CD8-positive, alpha-beta memory T cell (primary cell): ENCODE measurements around the gene OR6P1. TPM values are rescaled to one million over a fixed set of nuclear protein-coding genes. Genes with fewer than 3 reads are reported as not detected.

Experiments
- CTCF ChIA-PET: fragments of 350-600 bp; sonication (Branson Sonifier 250); formaldehyde crosslinking; loops from one replicate; lab custom pipeline; 2021; ENCODE audit warnings: antibody characterized with exemption; lab: Charles Lee
- POLR2A ChIA-PET: fragments of 350-600 bp; sonication (Branson Sonifier 250); formaldehyde crosslinking; loops from one replicate; lab custom pipeline; 2021; ENCODE audit warnings: antibody characterized with exemption; lab: Charles Lee
- DNase-seq, 5 donors: peaks; one replicate each; pipeline versions ENCODE4 v3.0.0 to v3.0.0-alpha.2; 2020 to 2022; ENCODE audit warnings: mixed read lengths in 1 of 5
- H3K27ac ChIP-seq: one replicate; pipeline ENCODE4 v1.7.0; 2013; ENCODE audit warnings: low read depth, mild to moderate bottlenecking, low read length, moderate library complexity
- H3K27me3 ChIP-seq: 2 replicates; pipeline ENCODE4 v1.7.0; 2013; ENCODE audit warnings: low read length, mild to moderate bottlenecking; ENCODE audit not compliant: insufficient read depth, poor library complexity, severe bottlenecking
- H3K36me3 ChIP-seq: 2 replicates; pipeline ENCODE4 v1.7.0; 2013; ENCODE audit warnings: mild to moderate bottlenecking, low read length, moderate library complexity; ENCODE audit not compliant: insufficient read depth
- H3K4me1 ChIP-seq: 2 replicates; pipeline ENCODE4 v1.7.0; 2013; ENCODE audit warnings: mild to moderate bottlenecking, low read length, moderate library complexity; ENCODE audit not compliant: insufficient read depth
- H3K4me3 ChIP-seq: 2 replicates; pipeline ENCODE4 v1.7.0; 2013; ENCODE audit warnings: mild to moderate bottlenecking, low read length
- H3K9me3 ChIP-seq: 2 replicates; pipeline ENCODE4 v1.7.0; 2013; ENCODE audit warnings: mild to moderate bottlenecking, low read length
- H3K27ac Mint-ChIP-seq, 8 donors: one replicate each; pipeline ENCODE4 v1.8.0; 2020 to 2021; ENCODE audit warnings: mixed read lengths in 8 of 8, mild to moderate bottlenecking in 6 of 8, inconsistent platforms in 3 of 8, moderate library complexity in 3 of 8
- H3K27me3 Mint-ChIP-seq, 2 donors: one replicate each; pipeline ENCODE4 v1.8.0; 2020 to 2021; ENCODE audit warnings: mixed read lengths in 2 of 2, mild to moderate bottlenecking in 1 of 2, moderate library complexity in 1 of 2
- H3K36me3 Mint-ChIP-seq, 3 donors: one replicate each; pipeline ENCODE4 v1.8.0; 2020 to 2021; ENCODE audit warnings: mixed read lengths in 3 of 3, inconsistent platforms in 1 of 3, mild to moderate bottlenecking in 1 of 3
- H3K4me1 Mint-ChIP-seq, 3 donors: one replicate each; pipeline ENCODE4 v1.8.0; 2020 to 2021; ENCODE audit warnings: mixed read lengths in 3 of 3, inconsistent platforms in 1 of 3, mild to moderate bottlenecking in 1 of 3
- H3K4me3 Mint-ChIP-seq, 7 donors: one replicate each; pipeline ENCODE4 v1.8.0; 2020 to 2021; ENCODE audit warnings: mixed read lengths in 7 of 7, mild to moderate bottlenecking in 6 of 7, moderate library complexity in 4 of 7, inconsistent platforms in 2 of 7
- H3K9me3 Mint-ChIP-seq, 5 donors: one replicate each; pipeline ENCODE4 v1.8.0; 2020 to 2022; ENCODE audit warnings: mixed read lengths in 5 of 5, mild to moderate bottlenecking in 3 of 5, moderate library complexity in 2 of 5, inconsistent platforms in 1 of 5
- polyA plus RNA-seq: library from polyadenylated mRNA; unstranded; fragments of 300-500 nt; fragmentation: Illumina TruSeq; gene quantifications from one replicate; pipeline ENCODE4 v1.2.3, GENCODE V29; 2021
- total RNA-seq, 2 experiments: library from RNA; stranded (reverse); gene quantifications; one replicate each; pipeline ENCODE4 v1.2.3, GENCODE V29; 2021

OR6P1 gene
- total RNA-seq (not detected), polyA plus RNA-seq (not detected)

GRCh38 chr1:158570480-158570879 is at the start of gene OR6P1:
TSS of gene OR6P1 (minus strand) at chr1:158570580. CDS start at chr1:158563604, 6,976 bp downstream.
- peaks cover 7 to 36% of the 10 kb centered on the region in 2 donors for H3K27me3 Mint-ChIP-seq
- H3K4me1 Mint-ChIP-seq, result no peaks in the 10 kb centered on the region
- Histone ChIP-seq H3K9me3 (no peaks in the 10 kb centered on the region), H3K27me3 (no peaks in the 10 kb centered on the region), H3K27ac (no peak within 1 kb of the TSS), H3K4me3 (no peak within 1 kb of the TSS), H3K36me3 (no peaks in the 10 kb centered on the region), H3K4me1 (no peaks in the 10 kb centered on the region)
- peaks cover 0 to 12% (median 0%) of the 10 kb centered on the region in 3 donors for H3K36me3 Mint-ChIP-seq
- DNase-seq, result no peak
- POLR2A ChIA-PET, result no interaction called here
- CTCF ChIA-PET, result no interaction called here
- H3K4me3 Mint-ChIP-seq, result no peak within 1 kb of the TSS
- no peak within 1 kb of the TSS for H3K27ac Mint-ChIP-seq
- H3K9me3 Mint-ChIP-seq, result peaks cover 0 to 6% (median 3%) of the 10 kb centered on the region in 5 donors

- Mint-ChIP-seq H3K4me3 (no peak overlapping the region), H3K9me3 (no peaks in the 10 kb centered on the region), H3K4me1 (peaks cover 1 to 9% (median 5%) of the 10 kb centered on the region in 3 donors), H3K27ac (no peak overlapping the region), H3K36me3 (no peaks in the 10 kb centered on the region), H3K27me3 (peaks cover 17 to 20% of the 10 kb centered on the region in 2 donors)
- H3K4me1 ChIP-seq, result no peaks in the 10 kb centered on the region
- ChIA-PET POLR2A (no interaction called here), CTCF (interaction anchor here (1.7 kb wide), 1 partner anchor 133 kb away, joined by 3 read pairs; no protein-coding TSS in a partner anchor)
- no peaks in the 10 kb centered on the region for H3K36me3 ChIP-seq
- no peaks in the 10 kb centered on the region for H3K9me3 ChIP-seq
- no peaks in the 10 kb centered on the region for H3K27me3 ChIP-seq
- no peak for DNase-seq
- H3K4me3 ChIP-seq, result no peak overlapping the region
- H3K27ac ChIP-seq, result no peak overlapping the region
Measured at GRCh38 chr1:158613764-158614163, 43.4 kb upstream of the OR6P1 start.

GRCh38 chr1:158611916-158612315 is 41.5 kb upstream of the OR6P1 start:
- peaks cover 1 to 9% (median 5%) of the 10 kb centered on the region in 3 donors for H3K4me1 Mint-ChIP-seq
- H3K27me3 Mint-ChIP-seq, result peaks cover 9 to 10% of the 10 kb centered on the region in 2 donors
- Histone ChIP-seq H3K4me1 (no peaks in the 10 kb centered on the region), H3K9me3 (no peaks in the 10 kb centered on the region), H3K27ac (no peak overlapping the region), H3K27me3 (no peaks in the 10 kb centered on the region), H3K4me3 (no peak overlapping the region), H3K36me3 (no peaks in the 10 kb centered on the region)
- no peaks in the 10 kb centered on the region for H3K36me3 Mint-ChIP-seq
- no peak overlapping the region for H3K27ac Mint-ChIP-seq
- no peaks in the 10 kb centered on the region for H3K9me3 Mint-ChIP-seq
- CTCF ChIA-PET, result no interaction called here
- DNase-seq, result no peak
- peak overlapping the region in 1 of 7 donors; percentile 3 for H3K4me3 Mint-ChIP-seq
- POLR2A ChIA-PET, result no interaction called here

GRCh38 chr1:158607296-158607695 is 36.9 kb upstream of the OR6P1 start:
- H3K4me3 Mint-ChIP-seq, result no peak overlapping the region
- DNase-seq, result no peak
- H3K27me3 Mint-ChIP-seq, result peaks cover 4 to 6% of the 10 kb centered on the region in 2 donors
- no peaks in the 10 kb centered on the region for H3K9me3 Mint-ChIP-seq
- no peaks in the 10 kb centered on the region for H3K9me3 ChIP-seq
- H3K4me1 Mint-ChIP-seq, result peaks cover 1 to 8% (median 4%) of the 10 kb centered on the region in 3 donors
- no peaks in the 10 kb centered on the region for H3K4me1 ChIP-seq
- no peak overlapping the region for H3K27ac Mint-ChIP-seq
- H3K36me3 ChIP-seq, result no peaks in the 10 kb centered on the region
- ChIA-PET POLR2A (no interaction called here), CTCF (no interaction called here)
- no peaks in the 10 kb centered on the region for H3K27me3 ChIP-seq
- H3K4me3 ChIP-seq, result no peak overlapping the region
- no peaks in the 10 kb centered on the region for H3K36me3 Mint-ChIP-seq
- H3K27ac ChIP-seq, result no peak overlapping the region

GRCh38 chr1:158604968-158605367 is 34.6 kb upstream of the OR6P1 start, which contains the start of gene OR10Z1:
TSS of gene OR10Z1 (plus strand) at chr1:158605268. CDS start at chr1:158606439, 1,171 bp downstream.
- Histone ChIP-seq H3K27ac (no peak within 1 kb of the TSS), H3K36me3 (no peaks in the 10 kb centered on the region), H3K27me3 (no peaks in the 10 kb centered on the region), H3K9me3 (no peaks in the 10 kb centered on the region), H3K4me3 (no peak within 1 kb of the TSS), H3K4me1 (no peaks in the 10 kb centered on the region)
- DNase-seq, result no peak
- H3K27me3 Mint-ChIP-seq, result peaks cover 8 to 13% of the 10 kb centered on the region in 2 donors
- H3K9me3 Mint-ChIP-seq, result peaks cover 0 to 4% (median 2%) of the 10 kb centered on the region in 5 donors
- POLR2A ChIA-PET, result no interaction called here
- H3K4me1 Mint-ChIP-seq, result peaks cover 0 to 8% (median 3%) of the 10 kb centered on the region in 3 donors
- CTCF ChIA-PET, result no interaction called here
- H3K4me3 Mint-ChIP-seq, result no peak within 1 kb of the TSS
- H3K36me3 Mint-ChIP-seq, result peaks cover 0 to 2% (median 0%) of the 10 kb centered on the region in 3 donors
- H3K27ac Mint-ChIP-seq, result no peak within 1 kb of the TSS

- no peak for DNase-seq
- ChIA-PET CTCF (no interaction called here), POLR2A (no interaction called here)
- no peak overlapping the region for H3K4me3 Mint-ChIP-seq
- no peaks in the 10 kb centered on the region for H3K27me3 ChIP-seq
- H3K9me3 Mint-ChIP-seq, result peaks cover 25 to 42% (median 27%) of the 10 kb centered on the region in 5 donors
- no peak overlapping the region for H3K4me3 ChIP-seq
- H3K36me3 ChIP-seq, result no peaks in the 10 kb centered on the region
- no peak overlapping the region for H3K27ac ChIP-seq
- peaks cover 20 to 27% of the 10 kb centered on the region in 2 donors for H3K27me3 Mint-ChIP-seq
- no peaks in the 10 kb centered on the region for H3K4me1 ChIP-seq
- H3K4me1 Mint-ChIP-seq, result peaks cover 0 to 8% (median 3%) of the 10 kb centered on the region in 3 donors
- H3K27ac Mint-ChIP-seq, result no peak overlapping the region
- peaks cover 5% of the 10 kb centered on the region for H3K9me3 ChIP-seq
- H3K36me3 Mint-ChIP-seq, result peaks cover 1 to 21% (median 4%) of the 10 kb centered on the region in 3 donors
Measured at GRCh38 chr1:158600735-158601134, 30.4 kb upstream of the OR6P1 start.

GRCh38 chr1:158586942-158587341 is 16.6 kb upstream of the OR6P1 start:
- ChIA-PET POLR2A (no interaction called here), CTCF (no interaction called here)
- Mint-ChIP-seq H3K4me3 (no peak overlapping the region), H3K9me3 (peaks cover 0 to 12% (median 8%) of the 10 kb centered on the region in 5 donors), H3K27me3 (peaks cover 10 to 41% of the 10 kb centered on the region in 2 donors), H3K4me1 (no peaks in the 10 kb centered on the region), H3K36me3 (peaks cover 0 to 10% (median 0%) of the 10 kb centered on the region in 3 donors), H3K27ac (peak overlapping the region in 1 of 8 donors; percentile 9)
- Histone ChIP-seq H3K9me3 (no peaks in the 10 kb centered on the region), H3K27me3 (peaks cover 5% of the 10 kb centered on the region), H3K36me3 (no peaks in the 10 kb centered on the region), H3K4me3 (no peak overlapping the region), H3K27ac (no peak overlapping the region), H3K4me1 (no peaks in the 10 kb centered on the region)
- DNase-seq, result no peak

- no peak overlapping the region for H3K4me3 Mint-ChIP-seq
- no peak overlapping the region for H3K4me3 ChIP-seq
- no peaks in the 10 kb centered on the region for H3K4me1 ChIP-seq
- no peaks in the 10 kb centered on the region for H3K4me1 Mint-ChIP-seq
- peaks cover 0 to 3% (median 0%) of the 10 kb centered on the region in 3 donors for H3K36me3 Mint-ChIP-seq
- POLR2A ChIA-PET, result no interaction called here
- peaks cover 5% of the 10 kb centered on the region for H3K27me3 ChIP-seq
- peaks cover 17 to 39% of the 10 kb centered on the region in 2 donors for H3K27me3 Mint-ChIP-seq
- no peaks in the 10 kb centered on the region for H3K36me3 ChIP-seq
- CTCF ChIA-PET, result no interaction called here
- DNase-seq, result no peak
- H3K27ac Mint-ChIP-seq, result no peak overlapping the region
- peaks cover 0 to 8% (median 7%) of the 10 kb centered on the region in 5 donors for H3K9me3 Mint-ChIP-seq
- no peak overlapping the region for H3K27ac ChIP-seq
- H3K9me3 ChIP-seq, result no peaks in the 10 kb centered on the region
Measured at GRCh38 chr1:158583962-158584361, 13.6 kb upstream of the OR6P1 start.
